ENCODE data around the gene CCDC70.
"Not testable (repeated sequence)": the region's sequence is repeated elsewhere in the genome, so short reads cannot be mapped to it uniquely, and the experiment has no call there.

CCDC70 gene

GRCh38 chr13:51820016-51820597 lies 41.7 kb upstream of the CCDC70 start:
- Histone ChIP-seq H3K4me3 (ENCODE audit: insufficient read depth, low read depth, low read length) (no peak overlapping the region), H3K27ac (ENCODE audit: insufficient read depth, low read depth, low read length, poor library complexity, severe bottlenecking) (no peak overlapping the region), H3K4me1 (ENCODE audit: control insufficient read depth, insufficient read depth, low read length) (no peaks in the 10 kb centered on the region), H3K9me3 (ENCODE audit: control insufficient read depth, low read length) (no peaks in the 10 kb centered on the region), H3K27me3 (ENCODE audit: control insufficient read depth, insufficient read depth, low read length, poor library complexity, severe bottlenecking) (no peaks in the 10 kb centered on the region), H3K36me3 (ENCODE audit: control insufficient read depth, insufficient read depth, low read length) (no peaks in the 10 kb centered on the region)
- WGBS, 2 experiments, result 89 to 91% methylated on average over 4 of the region's 4 CpGs

- no peaks in the 10 kb centered on the region for H3K4me1 ChIP-seq (ENCODE audit: control insufficient read depth, insufficient read depth, low read length)
- 92 to 93% methylated on average over 2 of the region's 2 CpGs for WGBS, 2 experiments
- no peaks in the 10 kb centered on the region for H3K27me3 ChIP-seq (ENCODE audit: control insufficient read depth, insufficient read depth, low read length, poor library complexity, severe bottlenecking)
- no peaks in the 10 kb centered on the region for H3K9me3 ChIP-seq (ENCODE audit: control insufficient read depth, low read length)
- H3K4me3 ChIP-seq (ENCODE audit: insufficient read depth, low read depth, low read length), result no peak overlapping the region
- H3K27ac ChIP-seq (ENCODE audit: insufficient read depth, low read depth, low read length, poor library complexity, severe bottlenecking), result no peak overlapping the region
- H3K36me3 ChIP-seq (ENCODE audit: control insufficient read depth, insufficient read depth, low read length), result no peaks in the 10 kb centered on the region
These were observed 40.2 kb upstream of the CCDC70 start for GRCh38 chr13:51821606-51822005.

- WGBS, 2 experiments, result 94% methylated on average over 13 of the region's 13 CpGs
- H3K36me3 ChIP-seq (ENCODE audit: control insufficient read depth, insufficient read depth, low read length), result no peaks in the 10 kb centered on the region
- no peaks in the 10 kb centered on the region for H3K27me3 ChIP-seq (ENCODE audit: control insufficient read depth, insufficient read depth, low read length, poor library complexity, severe bottlenecking)
- no peaks in the 10 kb centered on the region for H3K4me1 ChIP-seq (ENCODE audit: control insufficient read depth, insufficient read depth, low read length)
- no peak overlapping the region for H3K27ac ChIP-seq (ENCODE audit: insufficient read depth, low read depth, low read length, poor library complexity, severe bottlenecking)
- no peak overlapping the region for H3K4me3 ChIP-seq (ENCODE audit: insufficient read depth, low read depth, low read length)
- no peaks in the 10 kb centered on the region for H3K9me3 ChIP-seq (ENCODE audit: control insufficient read depth, low read length)
These were observed 39.5 kb upstream of the CCDC70 start for GRCh38 chr13:51822106-51822815.

GRCh38 chr13:51823359-51823758 lies 38.4 kb upstream of the CCDC70 start:
- no peak overlapping the region for H3K4me3 ChIP-seq (ENCODE audit: insufficient read depth, low read depth, low read length)
- H3K4me1 ChIP-seq (ENCODE audit: control insufficient read depth, insufficient read depth, low read length), result no peaks in the 10 kb centered on the region
- 96 to 98% methylated on average over 2 of the region's 2 CpGs for WGBS, 2 experiments
- H3K9me3 ChIP-seq (ENCODE audit: control insufficient read depth, low read length), result no peaks in the 10 kb centered on the region
- no peaks in the 10 kb centered on the region for H3K36me3 ChIP-seq (ENCODE audit: control insufficient read depth, insufficient read depth, low read length)
- H3K27me3 ChIP-seq (ENCODE audit: control insufficient read depth, insufficient read depth, low read length, poor library complexity, severe bottlenecking), result no peaks in the 10 kb centered on the region
- no peak overlapping the region for H3K27ac ChIP-seq (ENCODE audit: insufficient read depth, low read depth, low read length, poor library complexity, severe bottlenecking)

GRCh38 chr13:51823863-51824262 lies 37.9 kb upstream of the CCDC70 start:
- H3K9me3 ChIP-seq (ENCODE audit: control insufficient read depth, low read length), result no peaks in the 10 kb centered on the region
- H3K4me3 ChIP-seq (ENCODE audit: insufficient read depth, low read depth, low read length), result no peak overlapping the region
- no peaks in the 10 kb centered on the region for H3K36me3 ChIP-seq (ENCODE audit: control insufficient read depth, insufficient read depth, low read length)
- WGBS, 2 experiments, result 94 to 96% methylated on average over 2 of the region's 2 CpGs
- no peaks in the 10 kb centered on the region for H3K27me3 ChIP-seq (ENCODE audit: control insufficient read depth, insufficient read depth, low read length, poor library complexity, severe bottlenecking)
- H3K27ac ChIP-seq (ENCODE audit: insufficient read depth, low read depth, low read length, poor library complexity, severe bottlenecking), result no peak overlapping the region
- no peaks in the 10 kb centered on the region for H3K4me1 ChIP-seq (ENCODE audit: control insufficient read depth, insufficient read depth, low read length)

- WGBS, 2 experiments, result 92 to 95% methylated on average over 11 of the region's 11 CpGs
- not testable (repeated sequence) for H3K36me3 ChIP-seq (ENCODE audit: control insufficient read depth, insufficient read depth, low read length); H3K4me1 ChIP-seq (ENCODE audit: control insufficient read depth, insufficient read depth, low read length)
These were observed 37.1 kb upstream of the CCDC70 start for GRCh38 chr13:51824712-51825111.

GRCh38 chr13:51825165-51825592 lies 36.6 kb upstream of the CCDC70 start:
- 57 to 75% methylated on average over 2 of the region's 2 CpGs for whole genome bisulfite sequencing, 2 experiments
- H3K27ac ChIP-seq (ENCODE audit: insufficient read depth, low read depth, low read length, poor library complexity, severe bottlenecking), result no peak overlapping the region
- H3K4me1 ChIP-seq (ENCODE audit: control insufficient read depth, insufficient read depth, low read length), result no peaks in the 10 kb centered on the region
- H3K4me3 ChIP-seq (ENCODE audit: insufficient read depth, low read depth, low read length), result no peak overlapping the region
- no peaks in the 10 kb centered on the region for H3K27me3 ChIP-seq (ENCODE audit: control insufficient read depth, insufficient read depth, low read length, poor library complexity, severe bottlenecking)
- H3K36me3 ChIP-seq (ENCODE audit: control insufficient read depth, insufficient read depth, low read length), result no peaks in the 10 kb centered on the region
- H3K9me3 ChIP-seq (ENCODE audit: control insufficient read depth, low read length), result no peaks in the 10 kb centered on the region

More at GRCh38 chr13:51824712-51825111, 37.1 kb upstream of the CCDC70 start:
- not testable (repeated sequence) for H3K9me3 ChIP-seq (ENCODE audit: control insufficient read depth, low read length); H3K27me3 ChIP-seq (ENCODE audit: control insufficient read depth, insufficient read depth, low read length, poor library complexity, severe bottlenecking); H3K27ac ChIP-seq (ENCODE audit: insufficient read depth, low read depth, low read length, poor library complexity, severe bottlenecking); H3K4me3 ChIP-seq (ENCODE audit: insufficient read depth, low read depth, low read length)

GRCh38 chr13:51825681-51826254 lies 36.0 kb upstream of the CCDC70 start:
- H3K36me3 ChIP-seq (ENCODE audit: control insufficient read depth, insufficient read depth, low read length), result no peaks in the 10 kb centered on the region
- H3K27me3 ChIP-seq (ENCODE audit: control insufficient read depth, insufficient read depth, low read length, poor library complexity, severe bottlenecking), result no peaks in the 10 kb centered on the region
- H3K9me3 ChIP-seq (ENCODE audit: control insufficient read depth, low read length), result no peaks in the 10 kb centered on the region
- H3K27ac ChIP-seq (ENCODE audit: insufficient read depth, low read depth, low read length, poor library complexity, severe bottlenecking), result no peak overlapping the region
- 89 to 94% methylated on average over 8 of the region's 10 CpGs for WGBS, 2 experiments
- no peak overlapping the region for H3K4me3 ChIP-seq (ENCODE audit: insufficient read depth, low read depth, low read length)
- no peaks in the 10 kb centered on the region for H3K4me1 ChIP-seq (ENCODE audit: control insufficient read depth, insufficient read depth, low read length)

GRCh38 chr13:51826606-51827005 lies 35.2 kb upstream of the CCDC70 start:
- Histone ChIP-seq H3K27ac (ENCODE audit: insufficient read depth, low read depth, low read length, poor library complexity, severe bottlenecking) (no peak overlapping the region), H3K4me1 (ENCODE audit: control insufficient read depth, insufficient read depth, low read length) (no peaks in the 10 kb centered on the region)
- 92 to 93% methylated on average over 7 of the region's 7 CpGs for WGBS, 2 experiments

GRCh38 chr13:51827254-51827653 lies 34.5 kb upstream of the CCDC70 start:
- Histone ChIP-seq H3K9me3 (ENCODE audit: control insufficient read depth, low read length) (no peaks in the 10 kb centered on the region), H3K4me3 (ENCODE audit: insufficient read depth, low read depth, low read length) (no peak overlapping the region), H3K36me3 (ENCODE audit: control insufficient read depth, insufficient read depth, low read length) (no peaks in the 10 kb centered on the region), H3K4me1 (ENCODE audit: control insufficient read depth, insufficient read depth, low read length) (no peaks in the 10 kb centered on the region), H3K27me3 (ENCODE audit: control insufficient read depth, insufficient read depth, low read length, poor library complexity, severe bottlenecking) (no peaks in the 10 kb centered on the region), H3K27ac (ENCODE audit: insufficient read depth, low read depth, low read length, poor library complexity, severe bottlenecking) (no peak overlapping the region)
- WGBS, 2 experiments, result 90 to 94% methylated on average over 4 of the region's 4 CpGs

More at GRCh38 chr13:51826606-51827005, 35.2 kb upstream of the CCDC70 start:
- Histone ChIP-seq H3K4me3 (ENCODE audit: insufficient read depth, low read depth, low read length) (no peak overlapping the region), H3K27me3 (ENCODE audit: control insufficient read depth, insufficient read depth, low read length, poor library complexity, severe bottlenecking) (no peaks in the 10 kb centered on the region), H3K36me3 (ENCODE audit: control insufficient read depth, insufficient read depth, low read length) (no peaks in the 10 kb centered on the region), H3K9me3 (ENCODE audit: control insufficient read depth, low read length) (no peaks in the 10 kb centered on the region)

All from ectodermal cell (in vitro differentiated cells).